HG02623 (cell line): Measurements from ENCODE around the gene SCLT1.

Experiments
- ATAC-seq: cut with Tn5 transposase; IDR thresholded peaks from one replicate; pipeline ENCODE4 v1.9.1; 2021; ENCODE audit warnings: moderate library complexity; ENCODE audit not compliant: unreplicated experiment

The SCLT1 gene

GRCh38 chr4:128847082-128847724 is 246.1 kb downstream of the SCLT1 start:
- no peak for ATAC-seq

- no peak for ATAC-seq
These were observed 247.3 kb downstream of the SCLT1 start for GRCh38 chr4:128846063-128846462.

DNA sequence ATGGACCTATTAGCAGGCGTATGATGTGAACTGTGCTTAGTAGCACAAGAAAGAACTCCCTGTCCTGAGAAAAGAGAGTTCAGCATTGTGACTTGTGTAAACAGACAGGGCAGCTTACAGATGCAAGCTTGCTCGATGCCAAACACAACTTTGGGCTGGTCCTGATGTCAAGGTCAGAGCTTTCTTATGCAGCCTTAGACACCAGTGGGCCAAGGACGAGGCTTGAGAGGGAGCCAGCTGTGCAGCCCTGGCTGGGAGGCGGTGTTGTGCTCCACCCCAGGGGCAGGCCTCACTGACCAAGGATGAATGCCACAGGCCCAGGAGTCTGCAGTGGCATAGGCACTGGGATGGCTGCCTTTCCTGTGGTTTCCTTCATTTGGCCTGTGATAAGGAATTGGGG is 248.4 kb downstream of the SCLT1 start:
- ATAC-seq = no peak

GRCh38 chr4:128841402-128841801 is 251.9 kb downstream of the SCLT1 start:
- no peak for ATAC-seq

GRCh38 chr4:128840711-128841318 is 252.5 kb downstream of the SCLT1 start:
- ATAC-seq = no peak

DNA sequence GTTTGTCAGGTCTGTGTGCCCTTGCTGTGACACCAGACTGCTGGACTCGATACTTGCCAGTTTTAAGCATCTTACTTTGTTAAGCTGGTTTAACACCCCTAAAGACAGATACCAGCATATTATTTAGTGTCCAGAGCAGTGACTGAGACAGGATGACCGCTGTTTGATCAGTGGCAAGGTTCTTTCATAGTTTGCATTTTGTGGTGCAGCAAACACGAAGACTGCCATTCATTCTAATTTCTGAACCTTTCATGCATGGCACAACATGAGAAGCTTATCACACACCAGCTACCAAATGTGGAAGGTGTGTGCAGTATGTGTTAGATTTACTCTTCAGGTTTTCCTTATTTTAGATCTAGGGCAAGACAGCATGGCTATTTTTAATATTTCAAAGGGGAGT is 255.7 kb downstream of the SCLT1 start:
- ATAC-seq = no peak

DNA sequence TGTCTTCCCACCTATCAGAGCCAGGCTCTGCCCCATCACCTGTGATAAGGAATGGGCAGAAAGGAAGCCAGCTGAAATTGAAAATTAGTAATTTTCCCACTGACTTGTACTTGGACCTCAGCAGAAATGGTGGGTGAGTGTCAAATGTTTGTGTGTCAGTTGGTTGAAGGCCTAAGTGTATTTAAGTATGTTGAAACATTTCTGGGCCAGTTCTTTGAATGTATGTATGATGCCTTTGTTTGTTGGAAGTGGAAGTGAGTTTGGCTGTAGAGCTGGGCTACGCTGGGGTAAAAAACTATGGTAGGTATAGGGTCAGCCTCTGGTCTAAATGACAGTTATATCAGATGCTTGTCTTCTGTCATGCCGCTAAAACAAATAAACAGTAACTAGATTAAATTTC is 256.1 kb downstream of the SCLT1 start:
- ATAC-seq = no peak

DNA sequence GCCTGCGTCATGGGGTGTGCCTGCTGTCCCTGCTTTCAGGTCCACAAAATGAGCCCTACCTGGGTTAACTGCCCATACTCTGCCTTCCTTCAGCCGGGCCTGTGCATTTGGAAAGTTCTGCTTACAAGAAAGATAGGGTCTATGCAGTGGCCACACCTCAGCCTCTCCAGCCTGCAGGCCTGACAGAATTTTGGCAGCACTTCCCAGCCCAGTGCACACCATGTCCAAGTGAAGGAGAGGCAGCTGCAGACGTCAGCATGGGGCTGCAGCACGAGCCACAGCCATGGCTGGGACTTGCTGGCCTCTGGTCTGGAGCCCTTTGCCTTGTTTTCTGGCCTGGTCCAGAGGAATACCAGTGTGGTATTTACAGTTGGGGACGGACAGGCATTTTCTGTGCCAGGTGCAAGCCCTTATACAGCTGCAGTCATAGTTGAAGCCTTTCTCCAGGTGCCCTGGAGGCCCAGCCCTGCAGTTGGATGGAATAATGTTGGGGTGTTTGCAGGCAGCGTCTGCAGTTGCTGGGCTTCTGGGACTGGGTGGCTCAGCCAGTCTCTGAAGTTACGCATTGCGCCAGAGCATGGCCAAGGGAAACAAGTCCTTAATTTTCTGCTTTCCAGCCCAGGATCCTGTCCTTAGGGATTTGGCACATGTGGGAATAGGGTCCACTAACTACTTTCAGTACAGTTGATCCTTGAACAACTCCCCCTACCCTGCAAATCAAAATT is 257.7 kb downstream of the SCLT1 start:
- ATAC-seq = no peak
